Mesenchymal stem cell (in vitro differentiated cells and primary cell): ENCODE data around the gene DIS3L2.
"Not testable (repeated sequence)": the region's sequence is repeated elsewhere in the genome, so short reads cannot be mapped to it uniquely, and the experiment has no call there.

Experiments used
- DNase-seq: peaks from one replicate; pipeline ENCODE4 v3.0.0-alpha.2; 2013
- H2AFZ ChIP-seq: one replicate; pipeline ENCODE4 v1.6.1; 2013; ENCODE audit warnings: low read depth, mild to moderate bottlenecking, control low read depth, inconsistent platforms, low read length, moderate library complexity
- H2AK5ac ChIP-seq: 2 replicates; pipeline ENCODE4 v1.6.1; 2013; ENCODE audit warnings: low read length, moderate library complexity, mild to moderate bottlenecking, inconsistent platforms; ENCODE audit not compliant: severe bottlenecking
- H2BK120ac ChIP-seq: one replicate; pipeline ENCODE4 v1.6.1; 2013; ENCODE audit warnings: low read depth, mild to moderate bottlenecking, inconsistent platforms, low read length, moderate library complexity
- H2BK12ac ChIP-seq, 2 experiments: one replicate each; pipeline ENCODE4 v1.6.1; 2013; ENCODE audit warnings: inconsistent platforms in 2 of 2, low read length in 2 of 2, mild to moderate bottlenecking in 2 of 2, moderate library complexity in 2 of 2, control low read depth in 1 of 2
- H2BK15ac ChIP-seq: one replicate; pipeline ENCODE4 v1.6.1; 2013; ENCODE audit warnings: mild to moderate bottlenecking, low read depth, inconsistent platforms; ENCODE audit not compliant: poor library complexity, severe bottlenecking
- H2BK5ac ChIP-seq: 2 replicates; pipeline ENCODE4 v1.6.1; 2013; ENCODE audit warnings: low read depth, mild to moderate bottlenecking, low read length, control low read depth, inconsistent platforms; ENCODE audit not compliant: poor library complexity, severe bottlenecking
- H3K14ac ChIP-seq, 2 experiments: one replicate each; pipeline ENCODE4 v1.6.1; 2013; ENCODE audit warnings: inconsistent platforms in 2 of 2, low read length in 2 of 2, control low read depth in 1 of 2, mild to moderate bottlenecking in 1 of 2, moderate library complexity in 1 of 2
- H3K18ac ChIP-seq, 2 experiments: one replicate each; pipeline ENCODE4 v1.6.1; 2013; ENCODE audit warnings: inconsistent platforms in 2 of 2, low read length in 2 of 2, control low read depth in 1 of 2, low read depth in 1 of 2, mild to moderate bottlenecking in 1 of 2
- H3K23ac ChIP-seq, 2 experiments: one replicate each; pipeline ENCODE4 v1.6.1; 2013; ENCODE audit warnings: inconsistent platforms in 2 of 2, low read length in 2 of 2, mild to moderate bottlenecking in 2 of 2, moderate library complexity in 2 of 2, control low read depth in 1 of 2
- H3K27ac ChIP-seq: 2 replicates; pipeline ENCODE4 v1.5.1; 2013; ENCODE audit warnings: mild to moderate bottlenecking, moderate library complexity, low read length, control low read depth, inconsistent platforms; ENCODE audit not compliant: poor library complexity, severe bottlenecking
- H3K27me3 ChIP-seq, 2 experiments: 2 replicates each; pipeline versions ENCODE4 v1.6.1 to v1.7.0; 2013; ENCODE audit warnings: low read length in 2 of 2, mild to moderate bottlenecking in 2 of 2, moderate library complexity in 2 of 2, control low read depth in 1 of 2, inconsistent platforms in 1 of 2; ENCODE audit not compliant: control insufficient read depth in 1 of 2, insufficient read depth in 1 of 2
- H3K36me3 ChIP-seq, 2 experiments: 2 replicates each; pipeline versions ENCODE4 v1.6.1 to v1.7.0; 2013; ENCODE audit warnings: low read length in 2 of 2, control low read depth in 1 of 2, inconsistent platforms in 1 of 2, low read depth in 1 of 2, mild to moderate bottlenecking in 1 of 2; ENCODE audit not compliant: insufficient read depth in 2 of 2, control insufficient read depth in 1 of 2
- H3K4ac ChIP-seq, 2 experiments: one replicate each; pipeline ENCODE4 v1.6.1; 2013; ENCODE audit warnings: inconsistent platforms in 2 of 2, low read length in 2 of 2, mild to moderate bottlenecking in 2 of 2, moderate library complexity in 2 of 2, control low read depth in 1 of 2, low read depth in 1 of 2
- H3K4me1 ChIP-seq: 2 replicates; pipeline ENCODE4 v1.6.1; 2013; ENCODE audit warnings: low read depth, low read length, control low read depth; ENCODE audit not compliant: control insufficient read depth, insufficient read depth
- H3K4me2 ChIP-seq: 2 replicates; pipeline ENCODE4 v1.6.1; 2013; ENCODE audit warnings: low read length, mild to moderate bottlenecking, inconsistent platforms; ENCODE audit not compliant: poor library complexity, severe bottlenecking
- H3K4me3 ChIP-seq, 2 experiments: 2 replicates each; pipeline versions ENCODE4 v1.5.1 to v1.7.0; 2013; ENCODE audit warnings: low read length in 2 of 2, mild to moderate bottlenecking in 2 of 2, control low read depth in 1 of 2, low read depth in 1 of 2; ENCODE audit not compliant: insufficient read depth in 1 of 2
- H3K79me1 ChIP-seq: replicated peaks from 2 replicates; pipeline ENCODE4 v1.6.1; 2013; ENCODE audit warnings: mild to moderate bottlenecking, control low read depth, low read length, inconsistent platforms; ENCODE audit not compliant: poor library complexity, severe bottlenecking
- H3K9ac ChIP-seq: 2 replicates; pipeline ENCODE4 v1.7.0; 2013; ENCODE audit warnings: mild to moderate bottlenecking, low read length, moderate library complexity
- H3K9me3 ChIP-seq: 2 replicates; pipeline ENCODE4 v1.7.0; 2013; ENCODE audit warnings: mild to moderate bottlenecking, low read length; ENCODE audit not compliant: control insufficient read depth
- H4K8ac ChIP-seq: one replicate; pipeline ENCODE4 v1.6.1; 2013; ENCODE audit warnings: inconsistent platforms, mild to moderate bottlenecking, low read length, moderate library complexity
- H4K91ac ChIP-seq: one replicate; pipeline ENCODE4 v1.6.1; 2013; ENCODE audit warnings: mild to moderate bottlenecking, low read length, inconsistent platforms
- WGBS: methylation state at CpG from one replicate; pipeline ENCODE4 v1.1.7; 2013; ENCODE audit warnings: mixed read lengths; 5-methylcytosine and 5-hydroxymethylcytosine counted together

The DIS3L2 gene

GRCh38 chr2:232363784-232364615 lies 402.5 kb downstream of the DIS3L2 start:
- no peak overlapping the region for H2BK15ac ChIP-seq
- H2BK5ac ChIP-seq: no peak overlapping the region
- H3K4ac ChIP-seq: peak overlapping the region in 1 of 2 experiments; percentile 11
- H3K4me1 ChIP-seq: peaks cover 30% of the 10 kb centered on the region
- peak overlapping the region; percentile 91 for H4K8ac ChIP-seq
- DNase-seq: peak; percentile 60
- H3K27me3 ChIP-seq: peaks cover 0 to 5% of the 10 kb centered on the region in 2 experiments
- H3K18ac ChIP-seq: peak overlapping the region in 1 of 2 experiments; percentile 50
- no peak overlapping the region for H3K23ac ChIP-seq
- H3K4me3 ChIP-seq: peak overlapping the region; percentile 22 to 55
- no peak overlapping the region for H2BK120ac ChIP-seq
- no peaks in the 10 kb centered on the region for H3K36me3 ChIP-seq
- H3K27ac ChIP-seq: no peak overlapping the region
- H2BK12ac ChIP-seq: no peak overlapping the region
- no peaks in the 10 kb centered on the region for H3K9me3 ChIP-seq
- peak overlapping the region; percentile 61 for H2AK5ac ChIP-seq
- peak overlapping the region; percentile 83 for H2AFZ ChIP-seq
- WGBS: 84% methylated on average over 14 of the region's 14 CpGs
- H4K91ac ChIP-seq: peak overlapping the region; percentile 71
- peak overlapping the region in 1 of 2 experiments; percentile 76 for H3K14ac ChIP-seq
- H3K4me2 ChIP-seq: no peak overlapping the region
- no peaks in the 10 kb centered on the region for H3K79me1 ChIP-seq
- H3K9ac ChIP-seq: peak overlapping the region; percentile 65

- H3K4me2 ChIP-seq, H3K4ac ChIP-seq, H3K4me3 ChIP-seq, H3K9me3 ChIP-seq, H3K23ac ChIP-seq, H3K18ac ChIP-seq, H2BK120ac ChIP-seq, H2AFZ ChIP-seq, H4K8ac ChIP-seq, H3K79me1 ChIP-seq, H3K36me3 ChIP-seq, H3K14ac ChIP-seq, DNase-seq, H2BK12ac ChIP-seq, H2BK15ac ChIP-seq, H4K91ac ChIP-seq, H2BK5ac ChIP-seq, H3K27me3 ChIP-seq, H3K9ac ChIP-seq: not testable (repeated sequence)
- 90% methylated on average over 14 of the region's 18 CpGs for WGBS
- peak overlapping the region; percentile 27 for H3K27ac ChIP-seq
- H3K4me1 ChIP-seq: peaks cover 30% of the 10 kb centered on the region
- H2AK5ac ChIP-seq: peak overlapping the region; percentile 87
Observed at GRCh38 chr2:232364806-232365594, 403.5 kb downstream of the DIS3L2 start.

GRCh38 chr2:232365621-232366321 lies 404.3 kb downstream of the DIS3L2 start:
- no peak overlapping the region for H2BK5ac ChIP-seq
- H2BK15ac ChIP-seq: no peak overlapping the region
- peak overlapping the region; percentile 30 for H3K27ac ChIP-seq
- no peak overlapping the region for H3K18ac ChIP-seq
- H3K23ac ChIP-seq: no peak overlapping the region
- H2AFZ ChIP-seq: no peak overlapping the region
- no peak overlapping the region for H3K14ac ChIP-seq
- no peak overlapping the region for H4K91ac ChIP-seq
- no peaks in the 10 kb centered on the region for H3K36me3 ChIP-seq
- H3K4me1 ChIP-seq: peaks cover 30% of the 10 kb centered on the region
- H3K9me3 ChIP-seq: no peaks in the 10 kb centered on the region
- H2BK12ac ChIP-seq: no peak overlapping the region
- H2AK5ac ChIP-seq: no peak overlapping the region
- no peak overlapping the region for H3K4me2 ChIP-seq
- no peak overlapping the region for H4K8ac ChIP-seq
- H3K4ac ChIP-seq: no peak overlapping the region
- H3K4me3 ChIP-seq: no peak overlapping the region
- 72% methylated on average over 20 of the region's 20 CpGs for WGBS
- peaks cover 0 to 9% of the 10 kb centered on the region in 2 experiments for H3K27me3 ChIP-seq
- DNase-seq: peak; percentile 59
- no peaks in the 10 kb centered on the region for H3K79me1 ChIP-seq
- no peak overlapping the region for H2BK120ac ChIP-seq
- no peak overlapping the region for H3K9ac ChIP-seq
